Heart right ventricle (tissue), 16 donors: ENCODE data around the gene DPT. TPM values are rescaled to one million over a fixed set of nuclear protein-coding genes. Genes with fewer than 3 reads are reported as not detected.
A peak's percentile ranks its signal among the peaks of the same experiment; 100 is the strongest.

ENCODE experiments used
- ATAC-seq, 8 donors: fragments of 200-7000 bp; cut with Tn5 transposase; one replicate each; pipeline ENCODE4 v1.9.1; 2020; ENCODE audit warnings: mild to moderate bottlenecking in 8 of 8, moderate library complexity in 8 of 8, moderate number of reproducible peaks in 1 of 8
- DNase-seq, 2 donors: peaks; one replicate each; pipeline ENCODE4 v3.0.0-alpha.2; 2020
- H3K27ac ChIP-seq, 10 donors: fragments of 200-600 bp; sonication (generic) in 2 of 10; one replicate each; pipeline versions ENCODE4 v1.5.0 to v1.8.0; 2020 to 2022; ENCODE audit warnings: mild to moderate bottlenecking in 3 of 10
- H3K27me3 ChIP-seq, 7 donors: fragments of 200-600 bp; one replicate each; pipeline ENCODE4 v1.8.0; 2021 to 2022; ENCODE audit warnings: mild to moderate bottlenecking in 2 of 7
- H3K36me3 ChIP-seq, 9 donors: fragments of 200-600 bp; sonication (generic) in 1 of 9; one replicate each; pipeline versions ENCODE4 v1.5.0 to v1.8.0; 2020 to 2022; ENCODE audit warnings: mild to moderate bottlenecking in 2 of 9
- H3K4me1 ChIP-seq, 9 donors: fragments of 200-600 bp; sonication (generic) in 1 of 9; one replicate each; pipeline versions ENCODE4 v1.5.0 to v1.8.0; 2020 to 2022; ENCODE audit warnings: mild to moderate bottlenecking in 4 of 9
- H3K4me3 ChIP-seq, 10 donors: fragments of 200-600 bp; sonication (generic) in 2 of 10; one replicate each; pipeline versions ENCODE4 v1.5.0 to v1.8.0; 2020 to 2022; ENCODE audit warnings: mild to moderate bottlenecking in 7 of 10, moderate library complexity in 2 of 10
- H3K9me3 ChIP-seq, 11 donors: fragments of 200-600 bp in 10 of 11; sonication (generic) in 2 of 11; one replicate each; pipeline versions ENCODE4 v1.5.0 to v1.8.0; 2013 to 2022; ENCODE audit warnings: mild to moderate bottlenecking in 2 of 11, control low read depth in 1 of 11, moderate library complexity in 1 of 11
- WGBS, 2 donors: extraction: QIAGEN DNeasy Blood & Tissue Kit; methylation state at CpG; one replicate each; pipeline ENCODE4 v1.1.7; 2013; ENCODE audit warnings: inconsistent platforms in 1 of 2; 5-methylcytosine and 5-hydroxymethylcytosine counted together
- intact Hi-C, 10 donors: fragments of 100-400 bp; cut with DNase I; formaldehyde crosslinking; loops; one replicate each; pipeline versions ENCODE4 v1.11.1 to v1.14.2; 2022
- polyA plus RNA-seq, 2 donors: library from polyadenylated mRNA; stranded (reverse); fragments of 200-250 nt; gene quantifications; one replicate each; pipeline ENCODE4 v1.2.3, GENCODE V29; 2013
- total RNA-seq, 10 donors: library from RNA; stranded (reverse); fragmentation: NEBNext Ultra II Directional in 3 of 10; extraction: Animal tissue kit (Norgen Biotek cat#: 25700) in 3 of 10; gene quantifications; one replicate each; pipeline versions ENCODE4 v1.2.1 to v1.2.4, GENCODE V29; 2021 to 2023
- TF ChIP-seq, protein P1 (sequence below), 9 donors: fragments of 200-600 bp; sonication (generic) in 2 of 9; IDR thresholded peaks; one replicate each; pipeline versions ENCODE4 v1.5.0 to v1.8.0; 2021 to 2022; ENCODE audit warnings: antibody characterized with exemption in 9 of 9, mild to moderate bottlenecking in 5 of 9, moderate library complexity in 1 of 9
- donor health status: Arrhythmogenic right ventricular cardiomyopathy.
- donor health status: ischemic (EF 13 %, LVEDD 7.1; RV severe dilation, severe dysfunction).
- donor health status: healthy with polysubstance abuse.
- donor health status: DM: no; HTN: yes; CAD: no.
- donor health status: DM: no; HTN: no; CAD: no.
- donor health status: ischemic (EF 25% LVEDD 6.9; RV normal size, moderate dysfunction).
- donor health status: ischemic (EF 25% LVEDD 5.7; RV mildly dilated, moderate dysfunction).
- donor health status: healthy.
- donor health status: DM: yes; HTN: yes; CAD: no.
- donor health status: Ischemic cardiomyopathy.
- donor health status: ischemic (EF 35%, LVEDD 5.7; RV mildly dilated, moderate dysfunction).
- donor health status: nonischemic (EF 11% LVEDD 7.7; RV severe dilation, severe dysfunction).
- donor health status: DM: yes; HTN: yes; CAD: no.
- donor health status: PGD.
- donor health status: ischemic (EF 29% LVEDD 5.4; RV normal size, mild dysfunction).
- donor health status: nonischemic (EF 23%, LVEDD 6.1; RV moderate dilation, normal function).

Gene DPT
- total and polyA plus RNA-seq, 12 donors = 25.4 to 74.1 (median 39.3) TPM

GRCh38 chr1:168734271-168734670 is 5.3 kb upstream of the DPT start:
- DNase-seq (peak in 1 of 2 donors; percentile 64), ATAC-seq (peak in 7 of 8 donors; percentile 63 to 93 (median 80))
- TF ChIP-seq, protein P1, sequence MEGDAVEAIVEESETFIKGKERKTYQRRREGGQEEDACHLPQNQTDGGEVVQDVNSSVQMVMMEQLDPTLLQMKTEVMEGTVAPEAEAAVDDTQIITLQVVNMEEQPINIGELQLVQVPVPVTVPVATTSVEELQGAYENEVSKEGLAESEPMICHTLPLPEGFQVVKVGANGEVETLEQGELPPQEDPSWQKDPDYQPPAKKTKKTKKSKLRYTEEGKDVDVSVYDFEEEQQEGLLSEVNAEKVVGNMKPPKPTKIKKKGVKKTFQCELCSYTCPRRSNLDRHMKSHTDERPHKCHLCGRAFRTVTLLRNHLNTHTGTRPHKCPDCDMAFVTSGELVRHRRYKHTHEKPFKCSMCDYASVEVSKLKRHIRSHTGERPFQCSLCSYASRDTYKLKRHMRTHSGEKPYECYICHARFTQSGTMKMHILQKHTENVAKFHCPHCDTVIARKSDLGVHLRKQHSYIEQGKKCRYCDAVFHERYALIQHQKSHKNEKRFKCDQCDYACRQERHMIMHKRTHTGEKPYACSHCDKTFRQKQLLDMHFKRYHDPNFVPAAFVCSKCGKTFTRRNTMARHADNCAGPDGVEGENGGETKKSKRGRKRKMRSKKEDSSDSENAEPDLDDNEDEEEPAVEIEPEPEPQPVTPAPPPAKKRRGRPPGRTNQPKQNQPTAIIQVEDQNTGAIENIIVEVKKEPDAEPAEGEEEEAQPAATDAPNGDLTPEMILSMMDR (IDR thresholded peaks at IDR 0.05) = no peak
- Histone ChIP-seq H3K4me3 (no peak overlapping the region), H3K4me1 (peaks cover 2 to 30% (median 16%) of the 10 kb centered on the region in 9 donors), H3K36me3 (no peaks in the 10 kb centered on the region), H3K9me3 (no peaks in the 10 kb centered on the region), H3K27me3 (no peaks in the 10 kb centered on the region), H3K27ac (peak overlapping the region in 3 of 10 donors; percentile 16 to 58 (median 25))
- 29 to 47% methylated on average over 3 of the region's 3 CpGs for WGBS, 2 donors
- intact Hi-C loops = loop anchor here in 1 of 10 donors (5.0 to 10.0 kb wide), 2 partner anchors 91 to 373 kb away; partner anchors contain the start of gene ATP1B1

DNA sequence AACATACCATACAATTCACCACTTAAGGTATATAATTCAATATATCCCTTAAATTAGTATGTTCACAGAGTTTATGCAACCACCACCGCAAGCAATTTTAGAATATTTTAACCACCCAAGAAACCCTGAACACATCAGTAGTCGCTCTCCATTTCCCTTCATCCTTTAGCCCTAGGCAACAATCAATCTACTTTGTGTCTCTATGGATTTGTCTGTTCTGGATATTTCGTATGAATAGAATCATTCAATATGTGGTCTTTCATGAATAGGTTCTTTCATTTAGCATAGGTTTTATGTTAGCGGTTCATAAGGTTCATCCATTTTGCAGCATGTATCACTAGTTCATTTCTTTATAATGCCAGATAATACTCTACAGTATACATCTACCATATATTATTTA is 4.2 kb upstream of the DPT start:
- ATAC-seq (no peak), DNase-seq (no peak)
- TF ChIP-seq, protein P1 (IDR thresholded peaks at IDR 0.05) = no peak
- intact Hi-C loops = loop anchor here in 1 of 10 donors (5.0 to 10.0 kb wide), 2 partner anchors 92 to 374 kb away; partner anchors contain the start of gene ATP1B1
- Histone ChIP-seq H3K4me1 (peaks cover 2 to 30% (median 16%) of the 10 kb centered on the region in 9 donors), H3K36me3 (no peaks in the 10 kb centered on the region), H3K9me3 (no peaks in the 10 kb centered on the region), H3K27ac (no peak overlapping the region), H3K27me3 (no peaks in the 10 kb centered on the region), H3K4me3 (no peak overlapping the region)
- 93% methylated on average over 4 of the region's 4 CpGs for WGBS, 2 donors

DNA sequence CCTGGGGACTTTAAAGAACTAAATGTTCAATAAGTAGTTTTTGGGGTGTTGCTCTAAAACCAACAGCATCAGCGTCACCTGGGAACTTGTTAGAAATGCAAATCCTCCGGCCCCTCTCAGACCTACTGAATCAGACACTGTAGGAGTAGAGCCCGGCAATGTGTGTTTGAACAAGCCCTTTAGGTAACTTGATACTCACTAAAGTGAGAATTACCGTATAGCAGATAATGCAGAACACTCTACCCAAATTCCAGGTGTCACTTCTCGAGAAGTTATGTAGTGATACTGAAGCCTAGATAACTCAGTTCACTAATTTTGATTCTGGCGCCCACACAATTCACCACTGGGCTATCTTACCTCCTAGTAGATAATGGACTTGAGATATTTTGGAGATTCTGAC is 3.7 kb upstream of the DPT start:
- ATAC-seq = no peak
- intact Hi-C loops = loop anchor here in 1 of 10 donors (5.0 to 10.0 kb wide), 2 partner anchors 92 to 375 kb away; partner anchors contain the start of gene ATP1B1

GRCh38 chr1:168731244-168731953 is 2.4 kb upstream of the DPT start:
- Histone ChIP-seq H3K27ac (no peak overlapping the region), H3K27me3 (no peaks in the 10 kb centered on the region), H3K4me3 (no peak overlapping the region), H3K36me3 (no peaks in the 10 kb centered on the region), H3K4me1 (peaks cover 0 to 17% (median 5%) of the 10 kb centered on the region in 9 donors), H3K9me3 (no peaks in the 10 kb centered on the region)
- intact Hi-C loops = loop anchor here in 1 of 10 donors (5.0 to 10.0 kb wide), 2 partner anchors 93 to 376 kb away; partner anchors contain the start of gene ATP1B1
- TF ChIP-seq, protein P1 (IDR thresholded peaks at IDR 0.05) = no peak
- DNase-seq (no peak), ATAC-seq (no peak)
- WGBS, 2 donors = 88 to 92% methylated on average over 7 of the region's 7 CpGs

More for the DNA sequence above, 3.7 kb upstream of the DPT start:
- Histone ChIP-seq H3K4me1 (peaks cover 0 to 25% (median 11%) of the 10 kb centered on the region in 9 donors), H3K27me3 (no peaks in the 10 kb centered on the region), H3K4me3 (no peak overlapping the region), H3K36me3 (no peaks in the 10 kb centered on the region), H3K9me3 (no peaks in the 10 kb centered on the region), H3K27ac (no peak overlapping the region)
- DNase-seq = no peak
- WGBS, 2 donors = 78 to 89% methylated on average over 6 of the region's 6 CpGs
- TF ChIP-seq, protein P1 (IDR thresholded peaks at IDR 0.05) = no peak
